HG02642 (cell line): ENCODE results near the gene CAPN5.

Experiments used
- ATAC-seq: cut with Tn5 transposase; IDR thresholded peaks from one replicate; pipeline ENCODE4 v1.9.1; 2021; ENCODE audit warnings: mild to moderate bottlenecking; ENCODE audit not compliant: unreplicated experiment, poor library complexity

Gene CAPN5

GRCh38 chr11:77062924-77063323, 3.8 kb upstream of the CAPN5 start:
- no peak for ATAC-seq

DNA sequence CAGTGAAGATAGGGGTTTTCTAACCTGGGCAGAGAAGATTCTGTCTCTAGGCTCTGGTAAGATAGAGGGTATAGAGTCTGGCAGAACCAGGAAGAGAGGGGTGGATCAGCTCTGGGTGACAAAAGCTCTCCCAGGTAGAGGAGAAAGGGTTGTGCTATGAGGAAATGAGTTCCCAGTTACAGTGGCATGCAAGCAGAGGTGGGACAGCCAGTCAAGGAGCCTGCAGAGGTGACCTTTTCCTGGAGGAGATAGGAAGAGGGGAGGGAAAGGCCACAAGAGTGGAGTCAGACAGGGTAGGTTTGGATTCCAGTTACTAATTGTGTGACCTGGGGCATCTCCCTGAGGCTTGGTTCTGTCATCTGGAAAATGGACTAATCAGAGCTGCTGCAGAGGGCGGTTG, 3.4 kb upstream of the CAPN5 start:
- ATAC-seq: no peak

DNA sequence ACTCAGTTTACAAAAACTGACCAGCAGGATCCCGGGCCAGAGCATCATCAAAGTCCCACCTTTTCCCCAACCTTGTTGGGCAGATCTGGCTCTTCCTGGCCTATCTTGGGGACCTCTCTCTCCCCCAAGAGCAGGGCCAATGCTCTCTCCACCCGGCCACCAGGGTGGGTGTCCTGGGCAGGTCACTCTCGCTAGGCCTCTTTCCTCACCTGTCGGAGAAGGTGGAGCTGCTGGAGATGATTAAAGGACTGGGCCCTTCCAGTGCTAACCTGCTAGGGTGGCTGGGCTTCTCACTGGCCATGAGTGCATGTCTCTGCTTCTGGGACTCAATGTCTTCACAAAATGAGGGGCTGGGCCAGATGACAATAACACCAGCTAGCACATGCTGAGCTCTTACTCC, 2.9 kb upstream of the CAPN5 start:
- no peak for ATAC-seq

DNA sequence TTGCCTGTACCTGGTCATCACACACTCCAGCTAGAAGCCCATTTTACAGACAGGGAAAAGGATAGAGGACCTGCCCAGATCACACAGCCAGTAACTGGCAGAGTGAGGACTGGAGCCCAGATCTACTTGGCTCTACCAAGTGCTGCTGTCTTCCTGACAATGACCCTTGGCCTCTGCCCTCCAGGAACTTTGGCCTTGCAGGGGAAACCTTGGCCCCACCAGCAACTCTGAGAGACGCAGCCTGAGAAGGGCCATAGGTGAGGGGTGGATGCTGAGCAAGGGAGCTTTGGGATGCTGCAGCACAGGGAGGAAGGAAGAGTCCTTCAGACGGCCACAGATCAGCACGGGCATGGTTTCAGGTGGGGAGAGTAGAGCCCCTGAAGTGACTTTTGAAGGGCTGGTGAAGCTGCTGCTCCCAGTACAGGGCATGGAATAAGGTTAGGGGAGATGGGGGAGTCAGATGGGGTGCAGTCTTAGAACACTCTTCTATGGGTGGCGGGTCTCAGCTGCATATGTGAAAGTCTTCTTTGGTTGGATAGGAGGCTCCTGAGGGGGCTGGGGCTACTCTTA, 2.0 kb upstream of the CAPN5 start:
- ATAC-seq: no peak

DNA sequence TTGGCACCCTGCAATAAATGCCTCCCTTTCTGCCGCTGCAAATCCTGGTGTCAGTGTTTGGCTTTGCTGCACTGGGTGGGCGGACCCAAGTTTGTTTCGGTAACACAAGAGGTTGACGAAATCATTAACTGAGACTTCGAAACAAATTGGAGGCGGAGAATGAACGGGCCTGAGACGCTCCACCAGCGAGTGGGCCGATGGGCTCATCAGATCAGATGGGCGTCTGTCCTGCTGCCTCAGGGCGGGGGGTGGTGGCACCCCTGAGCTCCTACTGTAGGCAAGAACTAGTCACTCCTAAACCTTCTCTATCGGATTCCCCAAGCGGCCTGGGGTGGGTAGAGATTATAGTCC, 918 bp upstream of the CAPN5 start:
- peak; percentile 8 for ATAC-seq

DNA sequence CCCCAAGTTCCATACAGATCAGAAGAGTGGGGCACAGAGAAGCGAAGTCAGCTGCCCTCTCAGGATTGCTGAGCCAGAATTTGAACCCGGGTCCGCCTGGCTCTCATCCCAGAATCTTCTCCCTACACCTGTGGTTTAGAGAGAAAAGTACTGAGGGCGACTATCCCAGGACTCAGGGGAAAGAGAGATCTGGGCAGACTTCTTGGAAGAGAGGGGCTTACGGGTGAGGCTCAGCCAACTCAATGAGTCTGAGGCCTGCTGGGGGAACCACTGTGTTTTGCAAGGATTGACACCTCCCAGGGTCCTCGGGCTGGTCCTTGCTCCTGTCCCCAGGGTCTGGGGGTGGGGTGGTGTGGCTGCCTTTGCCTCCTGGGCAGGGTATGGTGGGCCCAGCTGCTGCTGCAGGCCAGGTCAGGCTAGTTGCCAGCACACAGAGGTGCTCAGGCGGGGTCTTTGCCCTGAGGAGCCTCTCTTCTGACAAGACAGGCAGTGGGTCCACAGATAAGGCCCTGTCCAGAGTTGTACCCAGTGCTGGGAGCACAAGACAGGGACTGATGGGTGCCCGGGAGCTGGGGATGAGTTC, 1.2 kb downstream of the CAPN5 start:
- no peak for ATAC-seq

GRCh38 chr11:77068457-77069335, 1.9 kb downstream of the CAPN5 start:
- no peak for ATAC-seq

DNA sequence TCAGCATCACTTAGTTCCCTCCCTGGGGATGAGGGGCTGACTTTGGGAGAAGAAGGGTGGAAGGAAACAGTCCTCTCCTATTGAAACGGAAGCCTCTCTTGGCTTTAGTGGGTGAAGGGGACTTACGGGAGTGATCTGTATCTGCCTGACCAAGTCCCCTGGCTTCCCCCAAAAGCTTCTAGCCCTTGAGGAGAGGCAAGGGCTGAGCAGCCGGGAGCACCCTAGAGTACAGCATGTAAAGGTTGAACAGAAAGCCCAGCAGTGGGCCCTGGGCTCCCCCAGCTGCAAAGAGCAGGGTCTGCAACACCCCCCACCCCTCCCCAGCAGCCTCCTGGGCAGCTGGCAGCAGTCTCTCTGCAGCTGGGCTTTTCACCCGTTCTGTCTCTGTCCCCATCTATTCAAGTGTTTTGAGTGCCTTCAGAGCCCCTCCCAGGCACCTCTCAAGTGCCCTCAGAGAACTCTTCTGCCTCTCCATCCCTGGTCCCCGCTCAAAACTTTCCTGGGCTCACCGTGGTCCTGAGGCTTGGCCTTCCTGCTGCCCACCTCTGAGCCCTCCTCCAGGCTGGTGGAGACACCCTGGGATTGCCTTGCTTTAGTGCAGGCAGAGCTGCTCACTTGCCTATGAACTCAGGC, 2.7 kb downstream of the CAPN5 start:
- no peak for ATAC-seq

- no peak for ATAC-seq
These were observed 3.3 kb downstream of the CAPN5 start for GRCh38 chr11:77069969-77070582.

DNA sequence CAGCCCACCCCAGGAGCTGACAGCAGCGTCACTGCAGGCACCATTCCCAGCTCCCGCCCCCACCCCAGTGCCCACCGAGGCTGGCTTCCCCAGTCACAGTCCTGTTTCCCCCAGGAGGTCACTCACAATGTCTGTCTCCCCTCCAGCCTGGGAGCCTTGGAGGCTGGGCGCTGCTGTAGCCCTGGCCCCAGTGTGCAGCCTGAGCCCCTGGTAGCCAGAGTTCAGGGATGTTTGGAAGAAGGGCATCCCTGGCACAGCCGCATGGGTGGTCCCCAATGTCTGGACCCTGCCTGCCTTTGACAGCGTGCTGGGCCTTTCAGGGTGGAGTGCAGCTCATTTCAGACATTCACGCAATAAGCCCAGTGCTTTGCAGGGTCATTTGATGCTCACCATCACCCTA, 4.3 kb downstream of the CAPN5 start:
- no peak for ATAC-seq

GRCh38 chr11:77071671-77072605, 5.2 kb downstream of the CAPN5 start:
- ATAC-seq: no peak

GRCh38 chr11:77072851-77073327, 6.1 kb downstream of the CAPN5 start:
- ATAC-seq: no peak

DNA sequence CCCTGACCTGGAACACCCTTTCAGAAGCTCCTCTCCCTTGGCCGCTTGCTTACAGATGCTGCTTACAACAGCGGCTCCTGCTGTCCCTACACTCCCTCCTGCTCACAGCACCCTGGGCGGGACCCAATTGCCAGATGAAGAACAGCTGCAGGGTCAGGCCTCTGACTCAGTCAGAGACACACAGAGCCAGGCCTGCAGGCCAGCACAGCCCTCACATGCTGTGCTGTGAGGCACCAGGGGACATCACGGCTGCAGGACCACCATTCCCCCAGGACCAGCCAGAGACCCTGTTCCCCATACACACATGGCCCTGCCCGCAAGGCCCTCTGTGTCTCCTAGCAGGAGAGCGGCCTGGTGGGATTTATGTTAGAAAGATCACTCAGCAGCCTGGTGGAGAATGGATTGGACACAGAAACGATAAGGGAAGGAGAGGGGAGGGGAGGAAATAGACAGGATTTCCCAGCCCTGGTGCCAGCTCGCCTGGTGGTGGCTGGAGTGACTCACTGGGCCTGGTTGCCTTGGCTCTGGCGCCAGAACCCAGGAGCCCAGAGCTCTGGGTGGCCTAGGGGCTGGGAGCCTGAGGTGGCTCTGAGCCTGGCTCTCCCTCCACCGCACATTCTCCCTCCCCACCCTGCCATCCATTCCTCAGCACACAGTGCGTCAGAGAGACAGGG, 6.7 kb downstream of the CAPN5 start:
- ATAC-seq: no peak

- no peak for ATAC-seq
These were observed 7.4 kb downstream of the CAPN5 start for GRCh38 chr11:77074205-77074604.

- no peak for ATAC-seq
These were observed 8.0 kb downstream of the CAPN5 start for GRCh38 chr11:77074626-77075221.

GRCh38 chr11:77075425-77075905, 8.7 kb downstream of the CAPN5 start:
- no peak for ATAC-seq

- ATAC-seq: no peak
These were observed 12.9 kb downstream of the CAPN5 start for GRCh38 chr11:77079666-77080065.

DNA sequence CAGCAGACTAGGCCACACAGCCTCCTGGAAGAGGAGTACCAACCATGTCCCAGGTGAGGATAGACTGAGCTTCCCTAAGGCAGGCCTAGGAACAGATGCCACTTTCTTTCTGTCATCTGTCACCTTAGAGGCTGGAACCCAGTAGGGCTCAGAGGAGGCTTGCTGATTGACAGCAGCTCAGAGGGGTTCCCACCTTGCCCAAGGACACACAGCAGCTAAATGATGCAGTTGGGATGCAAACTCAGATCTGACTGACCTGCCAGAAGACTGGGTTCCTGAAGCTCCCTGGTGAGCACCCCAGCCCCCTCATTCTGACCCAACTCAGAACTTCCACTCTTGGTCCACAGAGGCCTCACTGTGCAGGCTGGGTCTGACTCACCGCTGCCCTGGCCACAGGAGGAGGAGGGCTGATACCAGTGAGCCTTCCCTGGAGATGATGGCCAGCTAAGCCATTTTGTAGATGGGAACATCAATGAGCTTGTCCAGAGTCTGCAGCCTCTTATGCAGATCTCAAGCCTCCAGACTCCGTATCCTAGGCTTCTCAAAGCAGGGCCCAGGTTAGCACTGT, 14.0 kb downstream of the CAPN5 start:
- no peak for ATAC-seq
